Activated CD4-positive, alpha-beta T cell treated with anti-CD3 and anti-CD28 coated beads for 1 hour (primary cell): ENCODE results near the gene UBL7.
A peak's percentile ranks its signal among the peaks of the same experiment; 100 is the strongest.
"Not testable (repeated sequence)": the region's sequence is repeated elsewhere in the genome, so short reads cannot be mapped to it uniquely, and the experiment has no call there.

Experiments used
- DNase-seq: peaks from one replicate; pipeline ENCODE4 v3.0.0-alpha.2; 2020

The UBL7 gene

GRCh38 chr15:74460871-74461846 lies at the start of gene UBL7:
UBL7 (minus strand) TSS chr15:74461160; CDS start chr15:74458867, 2,293 bp downstream.
- DNase-seq = peak; percentile 91

GRCh38 chr15:74506515-74506840 lies 45.5 kb upstream of the UBL7 start:
- no peak for DNase-seq

GRCh38 chr15:74505837-74506514 lies 45.0 kb upstream of the UBL7 start:
- no peak for DNase-seq

- no peak for DNase-seq
Measured at GRCh38 chr15:74504836-74505235, 43.9 kb upstream of the UBL7 start.

GRCh38 chr15:74504418-74504817 lies 43.5 kb upstream of the UBL7 start:
- DNase-seq = no peak

GRCh38 chr15:74502301-74502700 lies 41.3 kb upstream of the UBL7 start:
- DNase-seq = no peak

GRCh38 chr15:74500401-74500800 lies 39.4 kb upstream of the UBL7 start:
- DNase-seq = no peak

- DNase-seq = no peak
Measured at GRCh38 chr15:74499366-74499765, 38.4 kb upstream of the UBL7 start.

- no peak for DNase-seq
Measured at GRCh38 chr15:74497584-74497983, 36.6 kb upstream of the UBL7 start.

GRCh38 chr15:74496648-74497047 lies 35.7 kb upstream of the UBL7 start:
- no peak for DNase-seq

- no peak for DNase-seq
Measured at GRCh38 chr15:74490339-74490689, 29.4 kb upstream of the UBL7 start.

- peak; percentile 52 for DNase-seq
Measured at GRCh38 chr15:74489518-74490338, 28.8 kb upstream of the UBL7 start.

GRCh38 chr15:74488776-74489175 lies 27.8 kb upstream of the UBL7 start:
- DNase-seq = no peak

- DNase-seq = no peak
Measured at GRCh38 chr15:74482661-74483060, 21.7 kb upstream of the UBL7 start.

GRCh38 chr15:74480364-74480763 lies 19.4 kb upstream of the UBL7 start:
- not testable (repeated sequence) for DNase-seq

GRCh38 chr15:74471621-74472020 lies 10.7 kb upstream of the UBL7 start:
- not testable (repeated sequence) for DNase-seq

GRCh38 chr15:74470631-74471395 lies 9.9 kb upstream of the UBL7 start:
- DNase-seq = no peak

- DNase-seq = no peak
Measured at GRCh38 chr15:74468341-74469032, 7.5 kb upstream of the UBL7 start.

- no peak for DNase-seq
Measured at GRCh38 chr15:74466570-74466969, 5.6 kb upstream of the UBL7 start.

GRCh38 chr15:74464897-74465296 lies 3.9 kb upstream of the UBL7 start:
- DNase-seq = no peak

GRCh38 chr15:74464216-74464615 lies 3.3 kb upstream of the UBL7 start:
- no peak for DNase-seq

- DNase-seq = no peak
Measured at GRCh38 chr15:74463634-74464033, 2.7 kb upstream of the UBL7 start.
